Glomerular visceral epithelial cell (primary cell): Measurements from ENCODE around the gene WIPI1.
"Not testable (repeated sequence)": the region's sequence is repeated elsewhere in the genome, so short reads cannot be mapped to it uniquely, and the experiment has no call there.

Experiments used
- DNase-seq: peaks from one replicate; pipeline ENCODE4 v3.0.0-alpha.2; 2016; ENCODE audit errors: extremely low spot score

The WIPI1 gene

DNA sequence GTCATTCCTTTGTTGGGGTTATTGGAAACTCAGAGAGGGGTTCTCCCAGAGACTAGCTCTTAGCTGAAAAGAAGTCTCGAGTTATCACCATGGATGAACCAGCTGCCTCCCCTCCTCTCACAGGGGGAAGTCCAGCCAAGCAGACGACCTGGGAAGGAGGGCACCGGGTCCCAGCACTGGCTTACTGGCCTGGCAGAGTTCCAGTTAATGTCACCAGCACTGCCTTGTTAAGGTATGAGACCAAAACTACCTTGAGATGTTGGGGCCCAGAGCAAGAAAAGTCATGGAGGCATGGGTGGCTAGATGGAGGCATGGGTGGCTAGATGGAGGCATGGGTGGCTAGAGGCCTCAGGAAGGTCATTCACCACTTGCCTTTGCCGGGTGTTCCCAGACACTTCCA, 72.4 kb downstream of the WIPI1 start:
- no peak for DNase-seq

- DNase-seq: no peak
Measured at GRCh38 chr17:68384471-68384870, 72.8 kb downstream of the WIPI1 start.

- DNase-seq: peak; percentile 87
Measured at GRCh38 chr17:68383443-68384321, 73.6 kb downstream of the WIPI1 start.

DNA sequence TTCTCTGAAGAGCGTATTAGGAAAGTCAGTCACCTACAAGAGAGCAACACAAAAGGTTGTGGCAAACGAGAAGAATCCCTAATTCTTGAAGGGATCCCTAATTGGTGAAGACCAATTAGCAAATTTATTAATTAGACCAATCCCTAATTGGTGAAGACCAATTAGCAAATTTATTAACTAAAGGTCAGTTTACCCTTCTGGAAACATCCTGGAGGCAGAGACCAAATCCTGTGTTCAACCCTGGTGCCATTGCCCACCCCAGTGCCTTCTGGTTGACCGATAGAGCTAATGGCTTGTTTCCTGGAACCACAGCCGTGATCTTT, 74.2 kb downstream of the WIPI1 start:
- no peak for DNase-seq

DNA sequence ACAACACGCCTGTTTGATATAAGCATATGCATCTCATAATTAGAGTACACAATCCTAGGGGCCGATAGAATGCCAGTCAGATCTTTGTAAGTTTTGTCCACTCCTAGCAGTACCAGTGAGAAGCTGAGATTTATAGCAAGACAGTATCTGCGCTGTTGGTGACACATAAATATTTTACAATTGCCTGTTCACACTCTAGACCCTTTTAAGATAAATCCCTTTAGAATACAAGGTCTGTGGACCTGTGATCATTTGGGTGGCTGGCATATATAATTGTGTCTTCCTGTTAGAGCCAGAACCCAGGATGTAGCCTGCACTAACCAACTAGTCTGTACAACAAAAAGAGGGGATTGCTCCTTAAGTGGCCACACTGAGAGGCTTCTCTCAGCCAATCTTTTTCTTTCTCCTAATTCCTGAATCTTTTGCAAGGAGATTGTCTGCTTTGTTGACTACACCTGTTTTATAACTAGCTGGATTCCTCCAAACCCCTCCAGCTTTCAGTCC, 74.7 kb downstream of the WIPI1 start:
- DNase-seq: no peak

- peak; percentile 82 for DNase-seq
Measured at GRCh38 chr17:68381076-68381900, 76.0 kb downstream of the WIPI1 start.

DNA sequence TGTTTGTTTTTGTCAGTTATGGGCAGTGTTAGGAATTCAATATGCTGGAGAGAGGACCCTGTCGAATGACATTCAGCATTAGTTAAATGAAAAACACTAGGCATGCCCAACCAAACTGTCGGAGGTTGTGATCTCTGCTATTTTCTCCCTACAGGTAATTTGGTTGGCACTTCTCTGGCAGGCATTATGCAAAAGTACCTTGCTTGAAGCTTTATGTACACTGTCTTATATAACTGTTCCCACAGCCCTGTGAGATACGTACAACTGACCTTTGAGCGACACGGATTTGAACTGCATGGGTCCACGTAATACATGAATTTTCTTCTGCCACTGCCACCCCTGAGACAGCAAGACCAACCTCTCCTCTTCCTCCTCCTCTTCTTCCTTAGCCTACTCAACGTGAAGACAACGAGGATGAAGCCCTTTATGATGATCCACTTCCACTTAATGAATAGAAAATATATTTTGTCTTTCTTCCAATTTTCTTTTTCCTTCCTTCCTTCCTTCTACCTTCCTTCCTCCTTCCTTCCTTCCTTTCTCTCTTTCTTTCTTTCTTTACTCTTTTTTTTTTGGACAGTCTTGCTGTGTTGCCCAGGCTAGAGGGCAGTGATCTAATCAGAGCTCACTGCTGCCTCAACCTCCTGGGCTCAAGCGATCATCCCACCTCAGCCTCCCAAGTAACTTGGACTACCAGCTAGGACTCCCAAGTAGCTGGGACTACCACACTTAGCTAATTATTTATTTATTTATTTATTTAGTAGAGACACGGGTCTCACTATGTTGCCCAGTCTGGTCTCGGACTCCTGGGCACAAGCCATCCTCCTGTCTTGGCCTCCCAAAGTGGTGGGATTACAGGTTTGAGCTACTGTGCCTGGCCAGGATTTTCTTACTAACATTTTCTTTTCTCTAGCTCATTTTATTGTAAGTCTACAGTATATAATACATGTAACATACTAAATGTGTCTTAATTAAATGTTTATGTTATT, 77.3 kb downstream of the WIPI1 start:
- no peak for DNase-seq

DNA sequence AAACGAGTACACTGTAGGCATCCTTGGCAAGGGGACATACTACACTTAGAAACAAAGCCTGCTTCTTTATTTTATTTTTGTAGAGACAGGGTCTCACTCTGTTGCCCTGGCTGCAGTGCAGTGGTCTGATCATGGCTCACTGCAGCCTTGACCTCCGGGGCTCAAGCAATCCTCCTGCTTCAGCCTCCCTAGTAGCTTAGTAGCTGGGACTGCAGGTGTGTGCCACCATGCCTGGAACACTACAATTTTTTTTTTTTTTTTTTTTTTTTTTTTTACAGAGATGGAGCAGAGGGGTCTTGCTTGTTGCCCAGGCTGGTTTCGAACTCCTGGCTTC, 78.2 kb downstream of the WIPI1 start:
- DNase-seq: no peak

- peak; percentile 55 for DNase-seq
Measured at GRCh38 chr17:68378268-68379176, 78.8 kb downstream of the WIPI1 start.

DNA sequence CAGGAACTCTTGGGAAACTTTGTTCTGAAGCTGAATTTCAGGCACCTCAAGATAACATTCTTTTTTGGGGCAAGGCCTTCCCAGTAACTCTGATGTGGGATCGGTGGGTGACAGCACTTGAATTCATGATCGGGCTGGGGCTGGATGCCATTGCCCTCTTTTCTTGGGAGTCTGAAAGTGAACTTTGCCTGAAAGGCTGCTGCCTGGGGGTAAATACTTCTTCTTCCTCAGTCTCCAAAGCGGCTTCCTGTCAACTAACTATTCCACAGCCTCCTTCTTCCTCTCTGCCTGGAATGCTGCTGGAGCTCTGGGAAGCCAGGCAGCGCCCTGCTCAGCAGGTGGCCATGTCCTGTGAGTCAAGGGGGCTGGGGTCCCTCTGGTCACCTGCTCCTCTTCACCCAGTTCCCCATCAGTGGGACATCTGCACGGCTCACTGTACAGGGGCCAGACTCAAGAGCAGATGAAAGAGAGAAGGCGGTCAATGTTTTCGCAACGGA, 79.5 kb downstream of the WIPI1 start:
- DNase-seq: no peak

- DNase-seq: not testable (repeated sequence)
Measured at GRCh38 chr17:68376178-68376577, 81.1 kb downstream of the WIPI1 start.

GRCh38 chr17:68375566-68375965, 81.7 kb downstream of the WIPI1 start:
- no peak for DNase-seq
